ENCODE data around the gene MOSPD2. TPM values are rescaled to one million over a fixed set of nuclear protein-coding genes. Genes with fewer than 3 reads are reported as not detected.

The MOSPD2 gene
- 31.5 TPM for polyA plus RNA-seq (ENCODE audit: insufficient read length)
- long read RNA-seq, donor 1, full-length matches to known transcripts = 5 of 5 reads
- long read RNA-seq, donor 1, partial matches to known transcripts = 0 of 5 reads
- long read RNA-seq, donor 1, other reads (novel, unspliced or antisense) = 0 of 5 reads
- long read RNA-seq, donor 2, full-length matches to known transcripts = 2 of 2 reads
- long read RNA-seq, donor 2, partial matches to known transcripts = 0 of 2 reads
- long read RNA-seq, donor 2, other reads (novel, unspliced or antisense) = 0 of 2 reads
- long read RNA-seq, donor 3, full-length matches to known transcripts = 7 of 7 reads
- long read RNA-seq, donor 3, partial matches to known transcripts = 0 of 7 reads
- long read RNA-seq, donor 3, other reads (novel, unspliced or antisense) = 0 of 7 reads
- long read RNA-seq, donor 4, partial matches to known transcripts = 0 of 1 reads
- long read RNA-seq, donor 4, other reads (novel, unspliced or antisense) = 0 of 1 reads
- long read RNA-seq, donor 5, full-length matches to known transcripts = 3 of 3 reads
- long read RNA-seq, donor 5, partial matches to known transcripts = 0 of 3 reads
- long read RNA-seq, donor 5, other reads (novel, unspliced or antisense) = 0 of 3 reads
- long read RNA-seq, donor 6, full-length matches to known transcripts = 1 of 1 reads
- long read RNA-seq, donor 6, partial matches to known transcripts = 0 of 1 reads
- long read RNA-seq, donor 6, other reads (novel, unspliced or antisense) = 0 of 1 reads
- long read RNA-seq, donor 7, full-length matches to known transcripts = 5 of 5 reads
- long read RNA-seq, donor 7, partial matches to known transcripts = 0 of 5 reads
- long read RNA-seq, donor 7, other reads (novel, unspliced or antisense) = 0 of 5 reads
- long read RNA-seq, donor 8, full-length matches to known transcripts = 3 of 3 reads
- long read RNA-seq, donor 8, partial matches to known transcripts = 0 of 3 reads
- long read RNA-seq, donor 8, other reads (novel, unspliced or antisense) = 0 of 3 reads

DNA sequence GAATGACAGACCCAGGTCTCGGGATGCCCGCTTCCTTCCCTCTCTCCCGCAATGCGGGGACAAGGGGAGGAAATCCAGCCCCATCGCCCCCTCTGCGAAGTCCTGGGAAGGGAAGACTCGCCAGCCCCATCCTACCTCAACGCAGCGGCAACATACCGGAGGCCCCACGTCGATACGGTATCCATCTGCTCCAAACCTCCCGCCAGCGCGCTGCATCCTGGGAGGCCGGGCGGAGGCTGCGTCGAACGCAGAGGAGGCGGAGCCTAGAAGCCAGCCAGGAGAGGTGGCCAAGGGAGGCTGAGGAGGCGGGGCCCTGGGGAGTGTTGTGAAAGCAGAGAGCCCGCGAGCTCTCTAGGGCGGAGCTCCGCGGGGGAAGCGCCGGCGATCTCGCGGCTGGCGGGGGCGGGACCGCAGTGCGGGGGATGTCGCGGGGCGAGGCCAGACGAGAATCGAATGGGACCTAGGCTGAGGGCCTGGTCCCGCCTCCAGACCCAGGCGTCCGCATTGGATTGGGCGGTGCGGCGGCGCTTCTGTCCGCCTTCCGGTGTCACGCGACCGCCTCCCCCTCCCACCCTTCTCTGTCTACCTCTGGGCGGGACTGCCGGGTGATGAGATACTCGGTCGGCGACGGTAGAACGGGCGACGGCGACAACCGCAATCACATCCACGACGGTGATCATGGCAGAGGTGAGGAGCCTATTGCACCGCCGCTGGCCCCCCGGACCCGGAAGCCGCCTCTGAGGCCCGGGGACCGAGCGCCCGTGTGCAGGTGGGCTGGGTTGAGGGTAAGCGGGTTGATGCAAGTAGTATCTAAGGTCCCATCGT lies at the start of gene MOSPD2, which contains the start of gene FANCB:
TSS of gene MOSPD2 (plus strand) at position 571 of the 825 bp plus-strand sequence. CDS start at position 679, 108 bp downstream.
TSS of gene FANCB (minus strand) at position 219 of the 825 bp plus-strand sequence. CDS start 7,559 bp downstream, outside the sequence.
- peak; percentile 90 for DNase-seq

DNA sequence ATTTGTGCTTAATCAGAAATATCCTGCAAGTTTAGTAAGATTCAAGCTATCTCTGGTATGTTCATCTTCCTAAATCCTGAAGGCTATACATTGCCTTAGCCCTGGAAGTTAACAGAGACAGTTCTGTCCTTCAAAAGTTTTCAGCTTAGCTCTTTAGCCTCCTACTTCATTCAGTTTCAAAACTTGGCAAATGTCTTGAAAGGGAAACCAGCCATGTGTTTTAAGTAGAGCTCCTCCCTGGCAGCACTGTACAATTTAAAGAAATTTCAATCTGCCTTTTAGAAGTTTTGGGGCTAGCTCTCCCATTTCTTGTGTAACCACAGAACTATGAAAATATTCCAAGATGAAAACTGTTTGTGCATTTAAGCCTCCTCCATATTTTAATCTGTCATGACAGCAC lies 47.4 kb upstream of the MOSPD2 start:
- no peak for DNase-seq

DNA sequence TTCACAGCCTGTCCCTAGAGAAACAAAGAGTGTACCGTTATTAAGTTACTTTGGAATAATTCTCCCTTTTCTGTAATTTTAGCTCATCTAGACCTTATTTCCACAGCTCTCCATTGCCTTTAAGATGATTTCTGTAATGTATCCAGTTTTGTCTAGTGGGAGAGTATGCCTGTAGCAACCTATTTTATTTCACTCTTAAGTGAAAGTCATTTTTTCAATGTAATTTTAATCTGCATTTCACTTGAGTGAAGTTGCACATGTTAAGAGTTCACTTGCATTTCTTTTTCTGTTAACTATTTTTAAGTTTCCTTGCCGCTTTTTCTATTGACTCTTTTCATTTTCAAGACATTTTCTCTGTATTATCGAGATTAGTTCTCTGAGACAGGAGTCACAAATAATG lies 46.9 kb upstream of the MOSPD2 start:
- DNase-seq = no peak

DNA sequence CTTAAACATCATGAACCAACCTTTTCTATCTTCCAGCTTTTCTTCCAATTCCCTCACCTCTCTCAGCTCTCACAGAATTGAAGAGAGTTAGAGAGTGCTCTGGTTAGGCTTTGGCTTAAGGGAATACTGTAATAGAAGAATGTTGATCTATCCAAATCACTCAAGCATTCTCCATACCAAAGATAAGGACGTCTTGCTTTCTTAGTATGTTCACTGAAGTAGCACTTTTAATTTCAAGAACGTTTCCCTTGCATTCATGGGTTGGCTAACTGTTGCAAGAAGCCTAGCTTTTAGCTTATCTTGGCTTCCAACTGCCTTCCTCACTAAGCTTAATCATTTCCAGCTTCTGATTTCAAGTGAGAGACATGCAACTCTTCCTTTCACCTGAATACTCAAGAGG lies 43.6 kb upstream of the MOSPD2 start:
- no peak for DNase-seq

DNA sequence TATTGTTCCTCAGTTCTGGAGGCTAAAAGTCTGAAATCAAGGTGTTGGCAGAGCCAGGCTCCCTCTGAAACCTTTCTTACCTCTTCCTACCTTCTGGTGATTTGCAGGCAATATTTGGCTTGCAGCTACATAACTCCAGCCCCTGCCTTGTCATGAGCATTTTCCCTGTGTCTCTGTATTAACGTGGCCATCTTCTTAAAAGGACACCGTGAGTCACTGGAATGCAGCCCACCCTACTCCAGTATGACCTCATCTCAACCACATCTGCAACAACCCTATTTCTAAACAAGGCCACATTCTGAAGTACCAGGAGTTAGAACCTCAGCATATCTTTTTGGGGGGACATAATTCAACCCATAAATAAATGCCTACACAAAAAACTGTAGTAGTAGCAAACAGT lies 41.1 kb upstream of the MOSPD2 start:
- DNase-seq = no peak

DNA sequence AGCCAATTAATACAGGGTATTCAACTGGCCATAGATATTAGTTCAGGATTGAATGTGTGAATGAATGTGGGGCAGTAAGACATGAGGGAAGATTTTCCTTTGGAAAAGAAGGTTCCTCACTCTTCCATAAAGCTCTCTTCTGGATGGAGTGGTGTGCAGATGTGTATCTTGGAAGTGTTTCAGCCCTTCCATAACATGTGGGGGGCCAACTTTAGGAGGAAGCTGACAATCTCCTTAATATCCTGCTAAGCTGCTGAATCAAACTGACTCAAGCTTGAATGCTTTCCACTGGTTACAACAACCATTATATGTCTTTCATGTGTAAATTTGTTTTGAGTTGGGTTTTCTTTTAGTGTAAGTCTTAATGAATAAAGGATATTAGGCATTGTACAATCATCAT lies 40.6 kb upstream of the MOSPD2 start:
- DNase-seq = no peak

DNA sequence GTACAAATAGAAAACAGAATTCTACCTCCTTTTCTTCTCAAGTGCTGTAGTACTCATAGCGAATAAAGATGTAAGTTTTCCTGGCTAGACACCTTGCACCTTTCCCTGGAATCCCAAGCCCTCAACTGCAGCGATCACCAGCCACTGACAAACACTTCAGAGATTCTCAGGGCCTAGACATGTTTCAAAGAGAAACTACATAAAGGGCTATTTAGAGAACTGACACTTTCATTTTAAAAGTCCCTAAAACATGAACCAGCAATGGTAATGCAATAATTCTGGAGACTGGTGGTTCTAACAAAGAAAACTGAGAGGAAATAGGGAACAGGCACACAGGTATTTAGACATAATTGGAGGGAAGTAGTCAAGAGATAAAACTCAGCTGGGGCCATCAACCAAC lies 36.1 kb upstream of the MOSPD2 start:
- DNase-seq = no peak

DNA sequence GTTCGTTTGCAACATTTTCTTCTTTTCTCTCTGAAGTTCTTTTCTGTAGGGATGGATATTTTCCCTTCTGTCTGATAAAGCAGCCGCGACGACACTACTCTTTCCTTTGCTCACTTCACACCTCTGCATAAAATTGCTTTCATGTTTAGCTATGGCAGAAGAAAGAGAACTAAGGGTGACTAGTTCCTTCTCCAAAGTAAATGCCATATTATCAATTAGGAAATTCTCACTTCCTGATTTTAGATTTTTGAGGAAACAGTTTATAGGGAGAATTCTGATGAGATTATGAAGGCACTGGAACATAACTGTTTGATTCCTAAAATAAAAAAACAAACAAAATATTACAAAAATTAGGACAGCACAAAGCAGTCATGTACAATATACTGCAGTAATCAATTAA lies 29.6 kb upstream of the MOSPD2 start:
- DNase-seq = no peak

DNA sequence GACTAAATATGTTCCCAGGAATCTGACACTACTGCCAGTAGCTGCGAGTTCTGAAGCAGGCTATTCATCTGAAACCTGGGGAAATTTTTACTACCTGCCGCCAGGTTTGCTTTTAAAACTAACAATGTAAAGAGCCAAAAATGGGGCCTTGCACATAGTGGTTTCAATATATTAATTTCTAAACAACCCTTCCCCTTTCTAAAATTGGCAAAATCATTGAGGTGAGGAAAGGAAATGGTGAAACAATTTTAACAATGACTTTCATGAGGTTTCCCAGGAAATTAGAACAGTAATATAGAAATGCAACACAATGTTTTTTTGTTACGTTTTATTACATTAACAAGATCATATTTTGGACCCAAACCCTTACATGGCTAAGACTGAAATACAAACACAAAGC lies 21.7 kb upstream of the MOSPD2 start:
- no peak for DNase-seq

DNA sequence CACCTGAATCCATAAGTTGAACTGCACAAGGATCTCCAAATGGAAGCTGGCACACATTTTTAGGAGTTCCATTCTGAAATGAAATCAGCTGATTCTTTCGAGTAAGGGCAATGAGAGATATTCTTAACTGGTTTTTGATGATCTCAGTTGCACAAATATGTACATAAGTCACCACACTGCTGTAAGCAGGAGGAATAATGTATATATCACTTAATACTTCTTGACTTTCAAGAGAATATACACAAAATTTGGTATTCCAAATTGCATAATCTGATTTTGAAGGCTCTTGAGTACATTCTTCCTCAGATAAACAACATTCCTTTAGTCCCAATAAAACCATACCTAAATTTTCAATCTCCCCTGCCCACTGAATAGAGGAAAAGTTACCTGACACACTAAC lies 8.6 kb upstream of the MOSPD2 start:
- DNase-seq = no peak

DNA sequence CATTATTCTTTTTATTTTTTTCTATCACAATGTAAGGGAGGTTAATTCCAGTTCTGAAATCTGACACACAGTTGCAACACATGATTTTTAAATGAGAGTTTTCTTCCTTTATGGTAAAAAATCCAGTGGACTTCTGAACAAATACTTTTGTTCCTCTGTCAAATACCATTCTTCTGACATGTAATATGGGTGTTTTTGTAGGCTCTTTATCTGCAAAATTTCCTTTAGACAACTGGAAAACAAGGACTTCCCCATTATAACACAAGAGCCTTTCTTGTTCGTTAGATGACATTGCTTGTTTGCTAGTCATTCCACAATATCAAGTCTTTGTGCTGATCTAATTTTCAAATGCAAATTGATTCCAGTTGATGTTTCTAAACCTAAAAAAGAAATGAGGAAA lies 8.0 kb upstream of the MOSPD2 start:
- DNase-seq = no peak

DNA sequence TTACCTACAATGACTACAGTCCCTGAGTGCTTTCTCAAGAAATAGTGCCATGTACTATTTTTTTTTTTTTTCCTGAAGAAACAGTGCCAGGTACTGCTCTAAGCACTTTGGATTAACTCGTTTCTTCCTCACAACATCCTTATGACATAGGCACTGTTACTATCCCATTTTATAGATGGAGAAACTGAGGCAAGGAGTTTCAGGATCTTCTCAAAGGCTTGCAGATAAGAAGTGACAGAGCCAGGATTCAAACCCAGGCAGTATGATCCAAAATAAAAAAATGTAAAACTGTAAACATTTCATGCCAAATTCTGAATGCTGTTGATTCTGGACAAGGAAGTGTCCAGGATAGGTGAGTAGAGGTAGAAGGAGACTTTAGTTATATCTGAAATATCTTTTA lies 1.5 kb upstream of the MOSPD2 start:
- no peak for DNase-seq

DNA sequence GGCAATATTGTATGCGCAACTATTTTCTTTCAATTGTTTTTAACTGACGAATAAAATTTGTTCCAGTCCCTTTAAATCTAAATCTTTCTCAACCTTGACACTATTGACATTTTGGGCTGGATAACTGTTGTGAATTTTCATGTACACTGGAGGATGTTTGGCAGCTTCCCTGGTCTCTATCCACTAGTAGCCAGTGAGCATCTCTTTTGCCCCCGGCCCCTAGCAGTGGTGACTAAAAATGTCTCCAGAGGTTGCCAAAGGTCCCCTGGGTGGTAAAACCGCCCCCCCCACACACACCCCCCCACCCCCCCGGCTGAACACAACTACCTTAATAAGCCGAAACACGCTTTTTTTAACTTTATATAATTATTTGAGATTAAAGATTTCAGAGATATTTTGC lies 866 bp upstream of the MOSPD2 start:
- DNase-seq = no peak

DNA sequence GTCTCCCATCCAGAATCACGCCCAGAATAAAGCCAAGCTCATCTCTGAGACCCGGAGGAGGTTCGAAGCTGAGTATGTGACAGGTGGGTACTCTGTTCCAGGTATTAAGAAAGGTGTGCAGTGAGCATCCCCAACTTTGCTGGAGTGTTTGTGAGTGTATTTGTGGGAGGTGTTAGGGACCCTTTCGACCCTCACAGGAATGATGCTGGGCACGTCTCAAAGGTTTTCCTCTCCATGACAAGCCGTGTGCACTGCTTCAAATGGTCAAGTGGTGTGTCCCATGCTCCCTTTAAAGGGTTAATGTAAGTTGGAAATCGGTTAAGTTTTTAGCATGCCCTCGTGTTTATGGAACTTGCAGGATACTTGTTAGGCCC lies 442 bp downstream of the MOSPD2 start:
- peak; percentile 1 for DNase-seq

DNA sequence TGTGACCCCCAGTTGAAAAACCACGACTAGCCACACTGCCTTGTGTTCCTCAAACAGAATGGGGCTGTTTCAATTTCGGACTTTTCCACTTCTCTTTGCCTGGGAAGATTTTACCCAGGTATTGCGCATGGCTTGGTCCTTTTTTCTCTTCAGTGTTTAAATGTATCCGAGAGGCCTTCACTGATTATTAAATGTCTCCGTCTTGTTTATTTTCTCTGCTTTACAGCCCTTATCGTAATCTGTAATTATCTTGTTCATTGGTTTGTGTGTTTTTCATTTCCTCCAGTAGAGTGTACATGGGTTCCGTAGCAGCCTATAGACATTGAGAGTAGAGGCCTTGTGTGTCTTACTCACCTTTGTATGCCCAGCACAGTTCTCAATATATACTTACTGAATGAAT lies 2.4 kb downstream of the MOSPD2 start:
- no peak for DNase-seq

DNA sequence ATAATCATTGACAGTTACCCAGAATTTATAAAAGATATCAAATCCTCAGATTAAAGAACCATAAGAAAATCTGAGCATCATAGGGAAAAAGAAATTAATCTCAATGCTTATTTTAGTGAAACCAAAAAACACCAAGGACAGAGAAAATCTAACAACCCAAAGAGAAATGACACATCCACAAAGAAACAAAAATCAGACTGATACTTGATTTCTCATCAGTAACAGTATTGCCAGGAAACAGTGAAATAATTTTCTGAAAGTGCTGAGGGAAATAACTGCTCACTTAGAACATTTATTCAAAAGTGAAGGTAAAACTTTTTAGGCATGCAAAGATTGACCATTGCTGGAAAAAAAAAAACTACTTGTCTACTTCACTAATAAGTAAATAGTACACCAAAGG lies 10.6 kb downstream of the MOSPD2 start:
- no peak for DNase-seq

DNA sequence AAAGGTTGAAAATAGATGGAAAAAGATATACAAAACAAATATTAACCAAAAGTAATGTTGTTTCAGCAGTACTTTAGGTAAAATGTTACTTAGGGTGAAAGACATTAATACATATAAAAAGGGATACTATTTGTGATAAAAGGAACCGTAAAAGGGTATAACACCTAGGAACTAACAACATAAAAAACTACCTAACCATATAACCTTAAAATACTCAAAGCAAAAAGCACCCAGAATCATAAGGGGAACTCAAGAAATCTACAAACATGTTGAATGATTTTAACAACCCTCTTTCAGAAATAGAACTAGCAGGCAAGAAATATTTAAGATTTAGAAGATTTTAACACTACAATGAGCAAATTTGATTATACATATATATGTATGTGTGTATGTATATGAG lies 11.5 kb downstream of the MOSPD2 start:
- no peak for DNase-seq

DNA sequence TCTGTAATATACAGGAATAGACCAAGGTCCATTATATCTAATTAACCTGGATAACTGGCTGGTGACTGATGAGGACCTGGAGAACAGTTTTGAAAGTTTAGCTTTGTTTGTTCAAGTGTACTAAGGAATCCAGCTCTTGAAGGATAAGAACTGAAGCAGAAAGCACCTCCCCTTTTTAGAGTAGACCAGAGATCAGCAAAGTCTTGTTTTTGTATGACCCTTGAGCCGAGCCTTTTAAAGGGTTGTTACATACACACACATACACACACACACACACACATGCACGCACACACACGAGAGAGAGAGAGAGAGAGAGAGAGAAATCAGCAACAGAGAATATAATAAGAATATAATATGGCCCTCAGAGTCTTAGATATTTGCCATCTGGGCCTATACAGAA lies 13.0 kb downstream of the MOSPD2 start:
- DNase-seq = no peak

DNA sequence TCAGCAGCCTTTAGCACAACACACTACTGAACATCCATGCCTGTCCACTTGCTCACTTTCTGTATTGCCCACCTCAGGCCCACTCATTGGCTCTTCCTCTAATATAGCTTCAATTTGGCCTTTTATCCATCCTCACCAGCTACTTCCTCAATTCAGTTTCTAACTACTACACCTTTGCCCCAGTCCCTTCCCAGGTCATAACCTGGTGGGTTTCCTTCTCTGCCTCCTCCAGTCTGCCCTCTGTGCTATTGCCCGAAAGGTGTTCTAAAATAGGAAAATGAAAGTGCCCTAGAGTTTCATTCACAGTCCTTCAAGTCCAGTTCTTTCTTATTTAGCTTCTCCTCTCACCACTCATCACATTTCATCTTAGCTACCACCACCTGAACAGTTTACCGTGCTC lies 23.1 kb downstream of the MOSPD2 start:
- DNase-seq = no peak

DNA sequence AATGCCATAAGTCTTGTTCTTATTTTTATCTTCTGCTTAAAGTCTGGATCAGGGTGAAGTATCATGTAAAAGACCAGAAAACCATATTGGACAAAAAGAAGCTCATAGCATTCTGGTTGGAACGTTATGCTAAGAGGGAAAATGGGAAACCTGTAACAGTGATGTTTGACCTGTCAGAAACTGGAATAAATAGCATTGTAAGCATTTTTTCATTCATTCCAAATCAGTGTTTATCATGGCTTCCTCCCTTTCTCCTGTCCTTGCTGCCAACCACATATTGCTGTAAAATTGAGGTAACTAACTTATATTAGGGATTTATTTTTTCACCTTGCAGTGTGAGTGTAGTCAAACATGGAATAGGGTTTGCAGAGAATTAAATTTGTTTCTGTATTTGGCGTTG lies 23.8 kb downstream of the MOSPD2 start:
- DNase-seq = no peak

DNA sequence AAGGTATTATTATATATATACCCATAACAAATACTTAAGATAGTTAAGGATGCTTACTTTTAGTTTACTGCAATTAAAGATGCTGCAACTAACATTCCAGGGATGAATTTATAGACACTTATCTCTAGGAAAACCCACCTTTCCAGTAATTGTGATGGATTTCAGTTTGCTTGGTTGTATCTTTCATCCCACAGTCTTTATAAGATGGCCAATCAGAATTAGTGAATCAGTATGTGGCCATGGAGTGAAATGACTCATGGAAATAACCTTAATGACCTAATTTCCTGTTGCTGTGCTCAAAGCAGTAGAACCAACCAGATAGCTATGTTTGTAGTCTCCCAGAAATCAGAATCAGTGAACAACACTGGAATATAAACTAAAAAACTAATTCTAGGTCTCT lies 26.4 kb downstream of the MOSPD2 start:
- no peak for DNase-seq

DNA sequence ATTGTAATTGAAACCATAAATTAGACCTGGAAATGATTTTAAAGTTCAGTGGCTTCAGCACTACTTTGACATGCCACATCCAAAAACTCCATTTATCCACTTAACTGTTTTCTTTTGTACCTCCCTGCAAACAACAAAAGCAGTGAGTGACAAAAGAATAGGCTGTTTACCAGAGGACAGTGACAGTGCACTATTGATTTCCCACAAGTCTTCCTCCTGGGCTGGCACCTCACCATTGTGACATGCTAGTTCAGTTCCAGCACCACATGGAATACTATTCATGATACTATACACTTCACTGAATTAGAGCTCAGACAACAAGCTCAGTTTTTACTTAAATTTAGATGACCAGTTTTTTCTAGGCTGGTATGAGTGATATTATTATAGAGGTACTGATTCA lies 29.3 kb downstream of the MOSPD2 start:
- no peak for DNase-seq
